ENCODE results near the gene LCTL. TPM values are rescaled to one million over a fixed set of nuclear protein-coding genes. Genes with fewer than 3 reads are reported as not detected.

Gene LCTL
- total and polyA plus RNA-seq, 2 donors (not counting 1 experiment from before 2014, with no cell fraction given), result not detected

GRCh38 chr15:66505818-66506217 is 60.0 kb downstream of the LCTL start:
- Histone ChIP-seq H3K36me3 (replicated peaks in 1 of 2; ENCODE audit: control extremely low read depth in 1 of 2, control insufficient read depth in 1 of 2, extremely low read depth in 1 of 2, insufficient read depth in 2 of 2, low read length in 1 of 2) (peaks cover 2 to 27% of the 10 kb centered on the region in 2 experiments), H3K4me1 (ENCODE audit: control insufficient read depth in 2 of 2, insufficient read depth in 2 of 2, low read length in 2 of 2) (peaks cover 21 to 26% of the 10 kb centered on the region in 2 donors), H3K27ac (ENCODE audit: low read length in 2 of 2) (peak overlapping the region; percentile 83 to 90), H2AFZ (ENCODE audit: insufficient read depth, low read depth, low read length, poor library complexity, severe bottlenecking) (peak overlapping the region; percentile 90), H3K9ac (ENCODE audit: low read length) (peak overlapping the region; percentile 93), H3K79me2 (ENCODE audit: control insufficient read depth, insufficient read depth, low read length) (peaks cover 42% of the 10 kb centered on the region), H3K27me3 (replicated peaks in 1 of 4; ENCODE audit: control extremely low read depth in 1 of 4, control insufficient read depth in 3 of 4, insufficient read depth in 4 of 4, low read length in 3 of 4) (no peaks in the 10 kb centered on the region), H3K4me2 (replicated peaks; ENCODE audit: low read depth, low read length, poor library complexity, severe bottlenecking) (peak overlapping the region; percentile 87), H3K4me3 (ENCODE audit: control extremely low read depth in 1 of 5, extremely low read depth in 1 of 5, insufficient read depth in 1 of 5, low read depth in 2 of 5, low read length in 4 of 5) (peak overlapping the region; percentile 81 to 99 (median 85)), H4K20me1 (ENCODE audit: control insufficient read depth, insufficient read depth, low read length, poor library complexity, severe bottlenecking) (peaks cover 12% of the 10 kb centered on the region), H3K9me3 (ENCODE audit: control extremely low read depth in 1 of 3, control insufficient read depth in 2 of 3, insufficient read depth in 1 of 3, low read length in 2 of 3) (no peaks in the 10 kb centered on the region)
- DNase-seq (no peak), ATAC-seq (ENCODE audit: low read depth) (no peak)
- peak overlapping the region; percentile 98 for H3K27ac Mint-ChIP-seq
- intact Hi-C loops (cut with micrococcal nuclease), result loop anchor here (1.0 to 5.0 kb wide), 7 partner anchors 9 to 1204 kb away; partner anchors contain the start of genes MAP2K1, RNU5B-1, SNAPC5 and TIPIN
- peaks cover 37% of the 10 kb centered on the region for H3K4me1 Mint-ChIP-seq
- no peaks in the 10 kb centered on the region for H3K27me3 Mint-ChIP-seq
- H3K4me3 Mint-ChIP-seq, result peak overlapping the region; percentile 99
- ChIA-PET CTCF (interaction anchor here (0.9 kb wide), 1 partner anchor 12 kb away, joined by 3 read pairs; no protein-coding TSS in a partner anchor), POLR2A (interaction anchor here (1.1 kb wide), 1 partner anchor 60 kb away, joined by 3 read pairs; the partner anchor contains the start of gene LCTL)
- no peak for TF ChIP-seq EZH2 (IDR thresholded peaks at IDR 0.05; ENCODE audit: borderline replicate concordance, insufficient read depth, low read depth, low read length, poor library complexity, severe bottlenecking)
- TF ChIP-seq, protein P1, sequence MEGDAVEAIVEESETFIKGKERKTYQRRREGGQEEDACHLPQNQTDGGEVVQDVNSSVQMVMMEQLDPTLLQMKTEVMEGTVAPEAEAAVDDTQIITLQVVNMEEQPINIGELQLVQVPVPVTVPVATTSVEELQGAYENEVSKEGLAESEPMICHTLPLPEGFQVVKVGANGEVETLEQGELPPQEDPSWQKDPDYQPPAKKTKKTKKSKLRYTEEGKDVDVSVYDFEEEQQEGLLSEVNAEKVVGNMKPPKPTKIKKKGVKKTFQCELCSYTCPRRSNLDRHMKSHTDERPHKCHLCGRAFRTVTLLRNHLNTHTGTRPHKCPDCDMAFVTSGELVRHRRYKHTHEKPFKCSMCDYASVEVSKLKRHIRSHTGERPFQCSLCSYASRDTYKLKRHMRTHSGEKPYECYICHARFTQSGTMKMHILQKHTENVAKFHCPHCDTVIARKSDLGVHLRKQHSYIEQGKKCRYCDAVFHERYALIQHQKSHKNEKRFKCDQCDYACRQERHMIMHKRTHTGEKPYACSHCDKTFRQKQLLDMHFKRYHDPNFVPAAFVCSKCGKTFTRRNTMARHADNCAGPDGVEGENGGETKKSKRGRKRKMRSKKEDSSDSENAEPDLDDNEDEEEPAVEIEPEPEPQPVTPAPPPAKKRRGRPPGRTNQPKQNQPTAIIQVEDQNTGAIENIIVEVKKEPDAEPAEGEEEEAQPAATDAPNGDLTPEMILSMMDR (IDR thresholded peaks at IDR 0.05), result no peak
- no peaks in the 10 kb centered on the region for H3K9me3 Mint-ChIP-seq (ENCODE audit: insufficient read depth)
- WGBS (ENCODE audit: insufficient coverage), result no CpG with 5 or more reads among the region's 4 CpGs

DNA sequence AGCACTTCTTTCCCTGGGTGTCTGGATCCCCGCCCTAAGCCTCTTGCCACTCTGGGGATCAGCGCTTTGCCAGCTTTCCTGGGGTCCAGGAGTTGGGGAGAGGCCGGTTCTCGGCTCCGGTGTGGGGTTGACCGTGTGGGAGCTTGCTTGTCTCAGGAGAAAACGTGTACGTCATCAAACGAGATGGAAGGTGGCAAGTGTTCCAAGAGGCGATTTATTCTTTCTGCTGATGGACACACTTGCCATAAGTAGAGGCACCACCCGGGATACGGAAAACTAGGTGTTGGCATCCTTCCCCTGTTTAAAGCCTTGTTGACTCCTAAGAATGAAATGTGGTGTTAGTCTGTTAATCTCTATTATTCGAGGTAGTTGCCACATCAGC is 60.4 kb downstream of the LCTL start:
- Histone ChIP-seq H4K20me1 (ENCODE audit: control insufficient read depth, insufficient read depth, low read length, poor library complexity, severe bottlenecking) (peaks cover 16% of the 10 kb centered on the region), H3K27me3 (replicated peaks in 1 of 4; ENCODE audit: control extremely low read depth in 1 of 4, control insufficient read depth in 3 of 4, insufficient read depth in 4 of 4, low read length in 3 of 4) (no peaks in the 10 kb centered on the region), H3K9me3 (ENCODE audit: control extremely low read depth in 1 of 3, control insufficient read depth in 2 of 3, insufficient read depth in 1 of 3, low read length in 2 of 3) (no peaks in the 10 kb centered on the region), H3K36me3 (replicated peaks in 1 of 2; ENCODE audit: control extremely low read depth in 1 of 2, control insufficient read depth in 1 of 2, extremely low read depth in 1 of 2, insufficient read depth in 2 of 2, low read length in 1 of 2) (peaks cover 2 to 31% of the 10 kb centered on the region in 2 experiments), H3K79me2 (ENCODE audit: control insufficient read depth, insufficient read depth, low read length) (peaks cover 44% of the 10 kb centered on the region), H2AFZ (ENCODE audit: insufficient read depth, low read depth, low read length, poor library complexity, severe bottlenecking) (peak overlapping the region; percentile 90), H3K4me2 (replicated peaks; ENCODE audit: low read depth, low read length, poor library complexity, severe bottlenecking) (peak overlapping the region; percentile 87), H3K27ac (ENCODE audit: low read length in 2 of 2) (peak overlapping the region; percentile 83 to 90), H3K4me1 (ENCODE audit: control insufficient read depth in 2 of 2, insufficient read depth in 2 of 2, low read length in 2 of 2) (peaks cover 21 to 26% of the 10 kb centered on the region in 2 donors), H3K4me3 (ENCODE audit: control extremely low read depth in 1 of 5, extremely low read depth in 1 of 5, insufficient read depth in 1 of 5, low read depth in 2 of 5, low read length in 4 of 5) (peak overlapping the region; percentile 81 to 99 (median 85)), H3K9ac (ENCODE audit: low read length) (peak overlapping the region; percentile 93)
- Mint-ChIP-seq H3K27ac (peak overlapping the region; percentile 98), H3K27me3 (no peaks in the 10 kb centered on the region), H3K4me1 (peaks cover 37% of the 10 kb centered on the region), H3K9me3 (ENCODE audit: insufficient read depth) (no peaks in the 10 kb centered on the region), H3K4me3 (peak overlapping the region; percentile 99)
- no peak for TF ChIP-seq EZH2 (IDR thresholded peaks at IDR 0.05; ENCODE audit: borderline replicate concordance, insufficient read depth, low read depth, low read length, poor library complexity, severe bottlenecking)
- TF ChIP-seq, protein P1 (IDR thresholded peaks at IDR 0.05), result no peak
- ATAC-seq (ENCODE audit: low read depth), result no peak
- DNase-seq, result no peak
- POLR2A ChIA-PET, result interaction anchor here (1.1 to 1.3 kb wide), 2 partner anchors 61 to 212 kb away, joined by 3 read pairs; partner anchors contain the start of genes DIS3L and LCTL
- CTCF ChIA-PET, result interaction anchor here (1.3 to 2.0 kb wide), 2 partner anchors 119 to 1772 kb away, joined by 4 to 10 read pairs; partner anchors contain the start of genes FEM1B and MAP2K1
- 2% methylated on average over 9 of the region's 13 CpGs for WGBS (ENCODE audit: insufficient coverage)
- intact Hi-C loops (cut with micrococcal nuclease), result loop anchor here (1.0 to 5.0 kb wide), 7 partner anchors 8 to 1203 kb away; partner anchors contain the start of genes MAP2K1, RNU5B-1, SNAPC5 and TIPIN

Measured in B cell (primary cell).